ENCODE data around the gene KLHL5. TPM values are rescaled to one million over a fixed set of nuclear protein-coding genes. Genes with fewer than 3 reads are reported as not detected.

Gene KLHL5
- total RNA-seq, 6 experiments from 2014 or later: 48.0 to 59.3 (median 50.6) TPM

- Mint-ChIP-seq H3K9me3 (no peaks in the 10 kb centered on the region), H3K27ac (no peak overlapping the region)
- TF ChIP-seq, protein P1, sequence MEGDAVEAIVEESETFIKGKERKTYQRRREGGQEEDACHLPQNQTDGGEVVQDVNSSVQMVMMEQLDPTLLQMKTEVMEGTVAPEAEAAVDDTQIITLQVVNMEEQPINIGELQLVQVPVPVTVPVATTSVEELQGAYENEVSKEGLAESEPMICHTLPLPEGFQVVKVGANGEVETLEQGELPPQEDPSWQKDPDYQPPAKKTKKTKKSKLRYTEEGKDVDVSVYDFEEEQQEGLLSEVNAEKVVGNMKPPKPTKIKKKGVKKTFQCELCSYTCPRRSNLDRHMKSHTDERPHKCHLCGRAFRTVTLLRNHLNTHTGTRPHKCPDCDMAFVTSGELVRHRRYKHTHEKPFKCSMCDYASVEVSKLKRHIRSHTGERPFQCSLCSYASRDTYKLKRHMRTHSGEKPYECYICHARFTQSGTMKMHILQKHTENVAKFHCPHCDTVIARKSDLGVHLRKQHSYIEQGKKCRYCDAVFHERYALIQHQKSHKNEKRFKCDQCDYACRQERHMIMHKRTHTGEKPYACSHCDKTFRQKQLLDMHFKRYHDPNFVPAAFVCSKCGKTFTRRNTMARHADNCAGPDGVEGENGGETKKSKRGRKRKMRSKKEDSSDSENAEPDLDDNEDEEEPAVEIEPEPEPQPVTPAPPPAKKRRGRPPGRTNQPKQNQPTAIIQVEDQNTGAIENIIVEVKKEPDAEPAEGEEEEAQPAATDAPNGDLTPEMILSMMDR (IDR thresholded peaks at IDR 0.05): no peak
Measured at GRCh38 chr4:39023059-39023458, 39.0 kb upstream of the KLHL5 start.

DNA sequence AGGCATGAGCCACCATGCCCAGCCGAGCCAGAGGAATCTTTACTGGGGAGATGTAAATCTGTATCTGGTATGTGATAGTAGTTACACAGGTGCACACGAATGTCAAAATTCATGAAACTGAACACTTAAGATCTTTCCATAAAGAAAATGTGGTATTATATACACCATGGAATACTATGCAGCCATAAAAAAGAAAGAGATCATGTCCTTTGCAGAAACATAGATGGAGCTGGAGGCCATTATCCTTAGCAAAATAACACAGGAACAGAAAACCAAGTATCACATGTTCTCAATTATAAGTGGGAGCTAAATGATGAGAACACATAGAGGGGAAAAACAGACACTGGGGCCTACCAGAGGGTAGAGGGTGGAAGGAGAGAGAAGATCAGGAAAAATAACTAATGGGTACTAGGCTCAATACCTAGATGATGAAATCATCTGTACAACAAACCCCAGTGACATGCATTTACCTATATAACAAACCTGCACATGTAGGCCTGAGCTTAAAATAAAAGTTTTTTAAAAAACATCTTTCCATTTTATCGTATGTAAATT lies 37.6 kb upstream of the KLHL5 start:
- no peaks in the 10 kb centered on the region for H3K9me3 Mint-ChIP-seq
- no peak overlapping the region for H3K27ac Mint-ChIP-seq
- peaks cover 26% of the 10 kb centered on the region for H3K4me1 Mint-ChIP-seq (ENCODE audit: low read depth)
- DNase-seq: no peak
- H3K4me3 Mint-ChIP-seq: no peak overlapping the region
- H3K36me3 Mint-ChIP-seq (ENCODE audit: low read depth): no peaks in the 10 kb centered on the region
- TF ChIP-seq, protein P1 (IDR thresholded peaks at IDR 0.05): no peak
- no peaks in the 10 kb centered on the region; the same call in 1 of the 2 replicates for H3K27me3 Mint-ChIP-seq (ENCODE audit: insufficient read depth)

More at GRCh38 chr4:39023059-39023458, 39.0 kb upstream of the KLHL5 start:
- Mint-ChIP-seq H3K36me3 (ENCODE audit: low read depth) (no peaks in the 10 kb centered on the region), H3K4me3 (no peak overlapping the region), H3K27me3 (ENCODE audit: insufficient read depth) (no peaks in the 10 kb centered on the region; the same call in 1 of the 2 replicates), H3K4me1 (ENCODE audit: low read depth) (peaks cover 26% of the 10 kb centered on the region)
- no peak for DNase-seq

DNA sequence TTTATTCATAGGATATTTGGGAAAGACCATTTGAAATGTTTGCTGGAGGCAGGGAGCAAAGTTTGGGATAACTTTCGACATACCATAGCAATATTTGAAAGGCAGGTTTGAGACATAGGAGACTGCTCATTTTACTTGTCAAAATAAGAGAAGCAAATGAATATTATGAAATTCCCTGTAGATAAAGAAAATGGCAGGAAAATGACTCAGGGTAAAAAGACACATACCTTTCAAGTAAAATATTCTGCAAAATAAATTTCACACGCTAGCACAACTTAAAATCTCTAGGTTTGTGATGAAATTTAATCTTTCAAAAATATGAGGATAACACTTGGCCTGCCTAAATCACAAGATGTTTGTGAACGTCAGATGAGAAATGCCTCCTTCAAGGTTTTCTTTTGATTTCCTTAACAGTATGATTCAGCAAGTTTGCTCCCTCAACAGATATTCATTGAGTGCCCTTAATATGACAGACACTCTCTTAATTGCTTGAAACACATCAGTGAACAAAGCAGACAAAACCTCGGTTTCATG lies 36.4 kb upstream of the KLHL5 start:
- Mint-ChIP-seq H3K27me3 (ENCODE audit: insufficient read depth) (no peaks in the 10 kb centered on the region; the same call in 1 of the 2 replicates), H3K4me1 (ENCODE audit: low read depth) (peaks cover 34% of the 10 kb centered on the region), H3K27ac (peak overlapping the region; percentile 31), H3K9me3 (no peaks in the 10 kb centered on the region), H3K36me3 (ENCODE audit: low read depth) (no peaks in the 10 kb centered on the region), H3K4me3 (no peak overlapping the region)
- TF ChIP-seq, protein P1 (IDR thresholded peaks at IDR 0.05): no peak
- no peak for DNase-seq

GRCh38 chr4:39026096-39026495 lies 35.9 kb upstream of the KLHL5 start:
- Mint-ChIP-seq H3K27me3 (ENCODE audit: insufficient read depth) (no peaks in the 10 kb centered on the region; the same call in 1 of the 2 replicates), H3K9me3 (no peaks in the 10 kb centered on the region), H3K36me3 (ENCODE audit: low read depth) (no peaks in the 10 kb centered on the region), H3K27ac (peak overlapping the region; percentile 31), H3K4me1 (ENCODE audit: low read depth) (peaks cover 38% of the 10 kb centered on the region), H3K4me3 (no peak overlapping the region)
- TF ChIP-seq, protein P1 (IDR thresholded peaks at IDR 0.05): no peak
- no peak for DNase-seq

DNA sequence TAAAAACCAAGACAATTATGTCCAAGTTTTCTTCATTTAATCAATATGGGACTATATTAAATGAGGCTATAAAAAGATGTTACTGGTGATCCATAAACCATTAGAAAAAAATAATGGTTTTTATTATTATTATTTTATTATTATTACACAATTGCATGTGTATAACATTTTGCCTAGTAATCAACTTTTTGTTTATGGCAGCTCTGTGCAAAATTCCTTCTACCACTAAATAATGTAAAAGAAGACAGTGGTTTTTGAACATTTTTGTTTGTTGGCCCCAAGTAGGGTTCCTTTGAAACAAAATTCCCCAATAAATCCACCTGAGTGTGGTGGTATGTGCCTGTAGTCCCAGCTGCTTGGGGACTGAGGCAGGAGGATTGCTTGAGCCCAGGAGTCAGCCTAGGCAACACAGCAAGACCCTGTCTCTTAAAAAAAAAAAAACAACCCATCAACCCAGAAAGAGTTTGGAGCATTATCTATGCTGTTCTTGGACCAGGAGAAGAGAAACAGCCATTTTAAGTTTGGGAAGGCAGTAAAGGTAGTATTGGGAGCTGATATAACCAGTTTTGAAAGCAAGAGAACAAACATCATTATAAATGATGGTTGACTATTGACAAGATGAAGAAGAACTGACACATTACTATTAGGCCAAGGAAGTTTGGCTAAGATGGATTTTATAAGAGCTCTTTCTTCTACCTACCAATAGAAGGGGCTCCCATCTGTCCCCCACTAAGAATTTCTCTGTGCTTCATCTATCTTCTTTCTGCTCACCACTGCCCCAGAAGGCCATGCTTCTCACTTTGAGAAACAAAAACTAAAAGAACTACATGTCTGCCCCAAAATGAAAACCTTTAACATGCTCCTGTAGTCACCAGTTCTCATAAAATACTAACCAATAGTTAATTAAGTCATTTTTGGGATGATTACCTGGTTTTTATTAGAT lies 32.0 kb upstream of the KLHL5 start:
- Mint-ChIP-seq H3K27ac (no peak overlapping the region), H3K9me3 (no peaks in the 10 kb centered on the region), H3K4me3 (no peak overlapping the region), H3K4me1 (ENCODE audit: low read depth) (peaks cover 36% of the 10 kb centered on the region), H3K36me3 (ENCODE audit: low read depth) (no peaks in the 10 kb centered on the region), H3K27me3 (ENCODE audit: insufficient read depth) (no peaks in the 10 kb centered on the region)
- DNase-seq: no peak
- TF ChIP-seq, protein P1 (IDR thresholded peaks at IDR 0.05): no peak

Data from HFFc6 (cell line).